AG04449 (cell line): ENCODE measurements around the gene COPZ1.

Experiments used
- CTCF ChIA-PET: fragments of 350-600 bp; formaldehyde crosslinking; extraction: SDS; loops from one replicate; lab custom pipeline; 2021; ENCODE audit warnings: antibody characterized with exemption; lab: Yijun Ruan, JAX
- POLR2A ChIA-PET: fragments of 400-600, 350-600 bp; formaldehyde crosslinking; extraction: SDS; loops from one replicate; lab custom pipeline; 2020; ENCODE audit warnings: antibody characterized with exemption, inconsistent platforms; lab: Yijun Ruan, JAX
- DNase-seq: peaks from one replicate; pipeline ENCODE4 v3.0.0-alpha.2; 2010; ENCODE audit warnings: low read depth, low spot score
- H3K4me3 ChIP-seq: 2 replicates; pipeline ENCODE4 v1.5.1; 2011; ENCODE audit warnings: low read depth, mild to moderate bottlenecking, control low read depth, low read length
- CTCF ChIP-seq: IDR thresholded peaks from one replicate; pipeline ENCODE4 v1.5.1; 2011; ENCODE audit warnings: mild to moderate bottlenecking, moderate library complexity, low read length, control low read depth, inconsistent platforms; ENCODE audit not compliant: insufficient read depth; ENCODE audit errors: missing control alignments

COPZ1 gene

GRCh38 chr12:54329759-54330158 lies 4.8 kb downstream of the COPZ1 start:
- no peak for TF ChIP-seq CTCF
- DNase-seq, result no peak
- ChIA-PET CTCF (interaction anchor here (0.7 to 6.9 kb wide), 4 partner anchors 6 to 115 kb away, joined by 3 to 91 read pairs (median 14); no protein-coding TSS in a partner anchor), POLR2A (no interaction called here)
- no peak overlapping the region for H3K4me3 ChIP-seq

GRCh38 chr12:54330442-54330841 lies 5.5 kb downstream of the COPZ1 start:
- ChIA-PET CTCF (interaction anchor here (0.7 to 4.7 kb wide), 4 partner anchors 13 to 116 kb away, joined by 3 to 26 read pairs (median 6); no protein-coding TSS in a partner anchor), POLR2A (no interaction called here)
- DNase-seq, result no peak
- no peak overlapping the region for H3K4me3 ChIP-seq
- TF ChIP-seq CTCF, result no peak

GRCh38 chr12:54331461-54331860 lies 6.5 kb downstream of the COPZ1 start:
- POLR2A ChIA-PET, result no interaction called here
- CTCF ChIA-PET, result interaction anchor here (0.8 to 3.1 kb wide), 2 partner anchors 37 to 48 kb away, joined by 3 to 9 read pairs; no protein-coding TSS in a partner anchor
- TF ChIP-seq CTCF, result no peak
- DNase-seq, result no peak
- no peak overlapping the region for H3K4me3 ChIP-seq

- no peak for DNase-seq
- ChIA-PET CTCF (interaction anchor here (0.7 to 7.9 kb wide), 17 partner anchors 7 to 328 kb away, joined by 3 to 91 read pairs (median 5); partner anchors contain the start of genes COPZ1 and NFE2), POLR2A (interaction anchor here (1.1 kb wide), 1 partner anchor 54 kb away, joined by 5 read pairs; the partner anchor contains the start of genes CBX5 and HNRNPA1)
- no peak for TF ChIP-seq CTCF
- H3K4me3 ChIP-seq, result no peak overlapping the region
These were observed 8.6 kb downstream of the COPZ1 start for GRCh38 chr12:54333420-54334034.

GRCh38 chr12:54337280-54337842 lies 12.4 kb downstream of the COPZ1 start:
- TF ChIP-seq CTCF, result no peak
- DNase-seq, result no peak
- no peak overlapping the region for H3K4me3 ChIP-seq
- POLR2A ChIA-PET, result interaction anchor here (0.7 kb wide), 1 partner anchor 22 kb away, joined by 5 read pairs; no protein-coding TSS in a partner anchor
- CTCF ChIA-PET, result interaction anchor here (0.8 to 7.9 kb wide), 24 partner anchors 7 to 130 kb away, joined by 3 to 91 read pairs (median 6); partner anchors contain the start of genes COPZ1 and NFE2
